AG04449 (cell line): Measurements from ENCODE around the gene NXT1.

Experiments
- CTCF ChIA-PET: fragments of 350-600 bp; formaldehyde crosslinking; extraction: SDS; loops from one replicate; lab custom pipeline; 2021; ENCODE audit warnings: antibody characterized with exemption; lab: Yijun Ruan, JAX
- POLR2A ChIA-PET: fragments of 400-600, 350-600 bp; formaldehyde crosslinking; extraction: SDS; loops from one replicate; lab custom pipeline; 2020; ENCODE audit warnings: antibody characterized with exemption, inconsistent platforms; lab: Yijun Ruan, JAX
- DNase-seq: peaks from one replicate; pipeline ENCODE4 v3.0.0-alpha.2; 2010; ENCODE audit warnings: low read depth, low spot score
- H3K4me3 ChIP-seq: 2 replicates; pipeline ENCODE4 v1.5.1; 2011; ENCODE audit warnings: low read depth, mild to moderate bottlenecking, control low read depth, low read length
- TF ChIP-seq, protein P1 (sequence below): IDR thresholded peaks from one replicate; pipeline ENCODE4 v1.5.1; 2011; ENCODE audit warnings: mild to moderate bottlenecking, moderate library complexity, low read length, control low read depth, inconsistent platforms; ENCODE audit not compliant: insufficient read depth; ENCODE audit errors: missing control alignments

The NXT1 gene

GRCh38 chr20:23403751-23404150 is 53.2 kb downstream of the NXT1 start:
- POLR2A ChIA-PET: interaction anchor here (1.0 kb wide), 1 partner anchor 16 kb away, joined by 3 read pairs; no protein-coding TSS in a partner anchor
- CTCF ChIA-PET: interaction anchor here (1.1 to 3.9 kb wide), 2 partner anchors 10 to 39 kb away, joined by 3 to 15 read pairs; no protein-coding TSS in a partner anchor
- no peak overlapping the region for H3K4me3 ChIP-seq
- TF ChIP-seq, protein P1, sequence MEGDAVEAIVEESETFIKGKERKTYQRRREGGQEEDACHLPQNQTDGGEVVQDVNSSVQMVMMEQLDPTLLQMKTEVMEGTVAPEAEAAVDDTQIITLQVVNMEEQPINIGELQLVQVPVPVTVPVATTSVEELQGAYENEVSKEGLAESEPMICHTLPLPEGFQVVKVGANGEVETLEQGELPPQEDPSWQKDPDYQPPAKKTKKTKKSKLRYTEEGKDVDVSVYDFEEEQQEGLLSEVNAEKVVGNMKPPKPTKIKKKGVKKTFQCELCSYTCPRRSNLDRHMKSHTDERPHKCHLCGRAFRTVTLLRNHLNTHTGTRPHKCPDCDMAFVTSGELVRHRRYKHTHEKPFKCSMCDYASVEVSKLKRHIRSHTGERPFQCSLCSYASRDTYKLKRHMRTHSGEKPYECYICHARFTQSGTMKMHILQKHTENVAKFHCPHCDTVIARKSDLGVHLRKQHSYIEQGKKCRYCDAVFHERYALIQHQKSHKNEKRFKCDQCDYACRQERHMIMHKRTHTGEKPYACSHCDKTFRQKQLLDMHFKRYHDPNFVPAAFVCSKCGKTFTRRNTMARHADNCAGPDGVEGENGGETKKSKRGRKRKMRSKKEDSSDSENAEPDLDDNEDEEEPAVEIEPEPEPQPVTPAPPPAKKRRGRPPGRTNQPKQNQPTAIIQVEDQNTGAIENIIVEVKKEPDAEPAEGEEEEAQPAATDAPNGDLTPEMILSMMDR: no peak
- DNase-seq: no peak

DNA sequence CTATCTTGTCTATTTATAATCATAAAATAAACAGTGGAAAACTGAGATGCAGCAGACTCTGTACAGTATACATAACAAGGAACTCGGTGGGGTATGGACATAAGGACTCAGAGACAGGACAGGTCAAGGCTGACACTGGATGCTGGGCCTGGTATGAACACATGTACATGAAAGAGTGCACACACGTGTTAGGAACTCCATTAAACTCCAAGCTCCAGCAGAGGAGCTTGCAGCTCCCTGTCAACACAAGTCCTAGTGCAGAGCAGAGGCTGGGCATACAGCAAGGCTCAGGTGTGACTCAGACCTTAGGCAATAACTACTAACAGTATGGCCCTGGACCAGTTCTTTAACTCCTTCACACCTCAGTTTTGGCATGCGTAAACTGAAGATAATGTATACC is 53.6 kb downstream of the NXT1 start:
- no peak for DNase-seq
- H3K4me3 ChIP-seq: no peak overlapping the region
- POLR2A ChIA-PET: interaction anchor here (1.0 kb wide), 1 partner anchor 15 kb away, joined by 3 read pairs; no protein-coding TSS in a partner anchor
- TF ChIP-seq, protein P1: no peak
- CTCF ChIA-PET: interaction anchor here (1.1 to 3.9 kb wide), 2 partner anchors 11 to 38 kb away, joined by 3 to 15 read pairs; no protein-coding TSS in a partner anchor
